Measurements from ENCODE around the gene RPP40. TPM values are rescaled to one million over a fixed set of nuclear protein-coding genes. Genes with fewer than 3 reads are reported as not detected.

Gene RPP40
- total and polyA plus RNA-seq, 2 of the 8 experiments (the other 6 are each of a cell fraction or from before 2014, with no cell fraction given), result 7.0 to 15.7 TPM

DNA sequence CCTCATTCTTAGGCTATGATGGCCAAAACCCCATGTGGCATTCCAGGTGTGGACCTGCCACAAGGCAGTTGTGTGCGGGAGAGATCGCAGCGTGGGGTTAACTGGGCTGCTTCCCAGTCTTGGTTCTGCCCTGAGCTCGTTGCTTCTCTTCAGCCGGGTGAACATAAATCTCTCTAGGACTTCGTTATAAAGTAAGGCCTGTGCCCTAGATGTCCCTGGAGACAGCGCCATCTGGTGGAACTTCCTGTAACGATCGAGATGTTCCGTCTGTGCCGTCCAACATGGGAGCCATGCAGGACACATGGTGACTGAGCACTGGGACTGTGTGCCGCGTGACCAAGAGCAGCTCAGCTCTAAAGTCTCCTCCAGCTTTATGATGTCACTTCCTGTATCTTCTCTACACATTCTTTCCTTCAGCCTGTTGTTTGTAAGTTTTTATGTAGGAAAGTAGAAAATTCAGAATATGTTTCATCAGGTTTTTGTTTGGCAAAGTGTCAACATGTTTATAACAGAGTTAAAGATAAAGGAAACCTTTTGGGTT is 26.8 kb upstream of the RPP40 start (continued):
- TF ChIP-seq TAF7 (optimal IDR thresholded peaks at IDR 0.05; ENCODE audit: borderline replicate concordance, low read depth, low read length) (no peak), BACH1 (IDR thresholded peaks at IDR 0.05; ENCODE audit: low read length) (no peak), RAD21 (IDR thresholded peaks at IDR 0.05 in 1 of 2, conservative IDR thresholded peaks at IDR 0.05 in 1 of 2; ENCODE audit: low read depth in 2 of 2, low read length in 2 of 2) (peak; percentile 87 to 95), TEAD4 (IDR thresholded peaks at IDR 0.05; ENCODE audit: low read depth, low read length) (no peak), SRF (IDR thresholded peaks at IDR 0.05; ENCODE audit: low read depth, low read length) (no peak), POLR2AphosphoS5 (IDR thresholded peaks at IDR 0.05; ENCODE audit: low read depth, low read length) (no peak), TAF1 (IDR thresholded peaks at IDR 0.05; ENCODE audit: low read depth, low read length) (0 out of 2 replicates have a peak, but pooled peaks have one; percentile 30), SIN3A (conservative IDR thresholded peaks at IDR 0.05 in 1 of 2, IDR thresholded peaks at IDR 0.05 in 1 of 2; ENCODE audit: low read depth in 1 of 2, low read length in 2 of 2) (no peak), TCF12 (IDR thresholded peaks at IDR 0.05; ENCODE audit: low read depth, low read length) (no peak), JUN (IDR thresholded peaks at IDR 0.05; ENCODE audit: low read depth, low read length) (no peak), MAFK (IDR thresholded peaks at IDR 0.05; ENCODE audit: low read depth, low read length) (no peak), GTF2F1 (IDR thresholded peaks at IDR 0.05; ENCODE audit: borderline replicate concordance, low read depth, low read length) (no peak), EGR1 (IDR thresholded peaks at IDR 0.05; ENCODE audit: borderline replicate concordance, low read depth, low read length) (no peak), BRCA1 (IDR thresholded peaks at IDR 0.05; ENCODE audit: low read depth, low read length) (0 out of 2 replicates have a peak, but pooled peaks have one; percentile 28), CEBPB (IDR thresholded peaks at IDR 0.05; ENCODE audit: low read depth, low read length) (no peak), SP2 (IDR thresholded peaks at IDR 0.05; ENCODE audit: low read length) (no peak), SIX5 (IDR thresholded peaks at IDR 0.05; ENCODE audit: low read depth, low read length) (no peak)
- TF ChIP-seq, protein P1, sequence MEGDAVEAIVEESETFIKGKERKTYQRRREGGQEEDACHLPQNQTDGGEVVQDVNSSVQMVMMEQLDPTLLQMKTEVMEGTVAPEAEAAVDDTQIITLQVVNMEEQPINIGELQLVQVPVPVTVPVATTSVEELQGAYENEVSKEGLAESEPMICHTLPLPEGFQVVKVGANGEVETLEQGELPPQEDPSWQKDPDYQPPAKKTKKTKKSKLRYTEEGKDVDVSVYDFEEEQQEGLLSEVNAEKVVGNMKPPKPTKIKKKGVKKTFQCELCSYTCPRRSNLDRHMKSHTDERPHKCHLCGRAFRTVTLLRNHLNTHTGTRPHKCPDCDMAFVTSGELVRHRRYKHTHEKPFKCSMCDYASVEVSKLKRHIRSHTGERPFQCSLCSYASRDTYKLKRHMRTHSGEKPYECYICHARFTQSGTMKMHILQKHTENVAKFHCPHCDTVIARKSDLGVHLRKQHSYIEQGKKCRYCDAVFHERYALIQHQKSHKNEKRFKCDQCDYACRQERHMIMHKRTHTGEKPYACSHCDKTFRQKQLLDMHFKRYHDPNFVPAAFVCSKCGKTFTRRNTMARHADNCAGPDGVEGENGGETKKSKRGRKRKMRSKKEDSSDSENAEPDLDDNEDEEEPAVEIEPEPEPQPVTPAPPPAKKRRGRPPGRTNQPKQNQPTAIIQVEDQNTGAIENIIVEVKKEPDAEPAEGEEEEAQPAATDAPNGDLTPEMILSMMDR (IDR thresholded peaks at IDR 0.05; ENCODE audit: control extremely low read depth in 1 of 3, insufficient read depth in 1 of 3, low read depth in 1 of 3, low read length in 3 of 3), result peak; percentile 81 to 95 (median 85)
- TF ChIP-seq, protein P2, sequence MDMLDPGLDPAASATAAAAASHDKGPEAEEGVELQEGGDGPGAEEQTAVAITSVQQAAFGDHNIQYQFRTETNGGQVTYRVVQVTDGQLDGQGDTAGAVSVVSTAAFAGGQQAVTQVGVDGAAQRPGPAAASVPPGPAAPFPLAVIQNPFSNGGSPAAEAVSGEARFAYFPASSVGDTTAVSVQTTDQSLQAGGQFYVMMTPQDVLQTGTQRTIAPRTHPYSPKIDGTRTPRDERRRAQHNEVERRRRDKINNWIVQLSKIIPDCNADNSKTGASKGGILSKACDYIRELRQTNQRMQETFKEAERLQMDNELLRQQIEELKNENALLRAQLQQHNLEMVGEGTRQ (IDR thresholded peaks at IDR 0.05; ENCODE audit: low read length), result peak; percentile 73
- TF ChIP-seq, protein P3, sequence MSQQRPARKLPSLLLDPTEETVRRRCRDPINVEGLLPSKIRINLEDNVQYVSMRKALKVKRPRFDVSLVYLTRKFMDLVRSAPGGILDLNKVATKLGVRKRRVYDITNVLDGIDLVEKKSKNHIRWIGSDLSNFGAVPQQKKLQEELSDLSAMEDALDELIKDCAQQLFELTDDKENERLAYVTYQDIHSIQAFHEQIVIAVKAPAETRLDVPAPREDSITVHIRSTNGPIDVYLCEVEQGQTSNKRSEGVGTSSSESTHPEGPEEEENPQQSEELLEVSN (IDR thresholded peaks at IDR 0.05), result peak; percentile 78
- TF ChIP-seq, protein P4, sequence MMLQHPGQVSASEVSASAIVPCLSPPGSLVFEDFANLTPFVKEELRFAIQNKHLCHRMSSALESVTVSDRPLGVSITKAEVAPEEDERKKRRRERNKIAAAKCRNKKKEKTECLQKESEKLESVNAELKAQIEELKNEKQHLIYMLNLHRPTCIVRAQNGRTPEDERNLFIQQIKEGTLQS (IDR thresholded peaks at IDR 0.05; ENCODE audit: insufficient read depth, low read depth, low read length), result 0 out of 2 replicates have a peak, but pooled peaks have one; percentile 11
